Nephron progenitor cell (in vitro differentiated cells): ENCODE results near the gene PCDH9.
"Not testable (repeated sequence)": the region's sequence is repeated elsewhere in the genome, so short reads cannot be mapped to it uniquely, and the experiment has no call there.

Experiments
- DNase-seq: peaks from one replicate; pipeline ENCODE4 v3.0.0; 2021
- H3K27ac Mint-ChIP-seq: 2 replicates; pipeline ENCODE4 v1.8.0; 2021; ENCODE audit warnings: mild to moderate bottlenecking, moderate library complexity, mixed read lengths
- H3K27me3 Mint-ChIP-seq: 2 replicates; pipeline ENCODE4 v1.8.0; 2021; ENCODE audit warnings: mild to moderate bottlenecking, low read depth, mixed read lengths; ENCODE audit not compliant: poor library complexity
- H3K36me3 Mint-ChIP-seq: 2 replicates; pipeline ENCODE4 v1.8.0; 2021; ENCODE audit warnings: low read depth, mixed read lengths
- H3K4me1 Mint-ChIP-seq: 2 replicates; pipeline ENCODE4 v1.8.0; 2021; ENCODE audit warnings: mixed read lengths
- H3K4me3 Mint-ChIP-seq: 2 replicates; pipeline ENCODE4 v1.8.0; 2021; ENCODE audit warnings: mild to moderate bottlenecking, moderate library complexity, mixed read lengths
- H3K9me3 Mint-ChIP-seq: 2 replicates; pipeline ENCODE4 v1.8.0; 2021; ENCODE audit warnings: mild to moderate bottlenecking, moderate library complexity, mixed read lengths
- TF ChIP-seq, protein P1 (sequence below): fragments of 200-600 bp; sonication (generic); IDR thresholded peaks from 2 replicates; pipeline ENCODE4 v1.5.0; 2021; ENCODE audit warnings: antibody characterized with exemption

The PCDH9 gene

DNA sequence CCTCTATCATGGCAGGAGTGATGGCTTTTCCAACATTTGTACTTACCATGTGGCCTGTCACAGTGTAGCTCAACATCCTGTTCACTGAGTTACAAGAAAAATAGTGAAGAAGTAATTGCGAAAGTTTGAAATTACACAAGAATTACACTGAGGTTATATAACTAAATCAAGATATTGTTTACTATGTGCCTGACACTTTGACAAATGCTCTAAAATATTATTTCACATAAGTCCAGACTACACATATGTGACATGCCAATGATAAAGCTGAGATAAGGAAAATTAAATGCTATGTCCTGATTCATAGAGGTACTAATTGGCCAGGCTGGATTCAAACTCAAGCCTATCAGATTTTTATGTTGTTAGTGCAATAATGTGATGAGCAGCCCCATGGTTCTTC, 451.7 kb downstream of the PCDH9 start:
- DNase-seq, result no peak
- H3K36me3 Mint-ChIP-seq, result no peaks in the 10 kb centered on the region

GRCh38 chr13:66775196-66775595, 454.9 kb downstream of the PCDH9 start:
- Mint-ChIP-seq H3K27me3 (peaks cover 3% of the 10 kb centered on the region), H3K36me3 (no peaks in the 10 kb centered on the region), H3K4me1 (no peaks in the 10 kb centered on the region), H3K27ac (no peak overlapping the region), H3K4me3 (no peak overlapping the region), H3K9me3 (peaks cover 5% of the 10 kb centered on the region)
- DNase-seq, result no peak
- TF ChIP-seq, protein P1, sequence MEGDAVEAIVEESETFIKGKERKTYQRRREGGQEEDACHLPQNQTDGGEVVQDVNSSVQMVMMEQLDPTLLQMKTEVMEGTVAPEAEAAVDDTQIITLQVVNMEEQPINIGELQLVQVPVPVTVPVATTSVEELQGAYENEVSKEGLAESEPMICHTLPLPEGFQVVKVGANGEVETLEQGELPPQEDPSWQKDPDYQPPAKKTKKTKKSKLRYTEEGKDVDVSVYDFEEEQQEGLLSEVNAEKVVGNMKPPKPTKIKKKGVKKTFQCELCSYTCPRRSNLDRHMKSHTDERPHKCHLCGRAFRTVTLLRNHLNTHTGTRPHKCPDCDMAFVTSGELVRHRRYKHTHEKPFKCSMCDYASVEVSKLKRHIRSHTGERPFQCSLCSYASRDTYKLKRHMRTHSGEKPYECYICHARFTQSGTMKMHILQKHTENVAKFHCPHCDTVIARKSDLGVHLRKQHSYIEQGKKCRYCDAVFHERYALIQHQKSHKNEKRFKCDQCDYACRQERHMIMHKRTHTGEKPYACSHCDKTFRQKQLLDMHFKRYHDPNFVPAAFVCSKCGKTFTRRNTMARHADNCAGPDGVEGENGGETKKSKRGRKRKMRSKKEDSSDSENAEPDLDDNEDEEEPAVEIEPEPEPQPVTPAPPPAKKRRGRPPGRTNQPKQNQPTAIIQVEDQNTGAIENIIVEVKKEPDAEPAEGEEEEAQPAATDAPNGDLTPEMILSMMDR, result no peak

More for the DNA sequence above, 451.7 kb downstream of the PCDH9 start:
- H3K27me3 Mint-ChIP-seq, result no peaks in the 10 kb centered on the region
- no peak overlapping the region for H3K27ac Mint-ChIP-seq
- peaks cover 5% of the 10 kb centered on the region for H3K9me3 Mint-ChIP-seq
- H3K4me1 Mint-ChIP-seq, result peaks cover 4% of the 10 kb centered on the region
- H3K4me3 Mint-ChIP-seq, result no peak overlapping the region
- TF ChIP-seq, protein P1, result no peak

- Mint-ChIP-seq H3K27me3 (peaks cover 3% of the 10 kb centered on the region), H3K4me1 (no peaks in the 10 kb centered on the region), H3K27ac (no peak overlapping the region), H3K36me3 (no peaks in the 10 kb centered on the region), H3K4me3 (no peak overlapping the region), H3K9me3 (peaks cover 5% of the 10 kb centered on the region)
- no peak for DNase-seq
- TF ChIP-seq, protein P1, result no peak
Observed at GRCh38 chr13:66774046-66774445, 456.1 kb downstream of the PCDH9 start.

DNA sequence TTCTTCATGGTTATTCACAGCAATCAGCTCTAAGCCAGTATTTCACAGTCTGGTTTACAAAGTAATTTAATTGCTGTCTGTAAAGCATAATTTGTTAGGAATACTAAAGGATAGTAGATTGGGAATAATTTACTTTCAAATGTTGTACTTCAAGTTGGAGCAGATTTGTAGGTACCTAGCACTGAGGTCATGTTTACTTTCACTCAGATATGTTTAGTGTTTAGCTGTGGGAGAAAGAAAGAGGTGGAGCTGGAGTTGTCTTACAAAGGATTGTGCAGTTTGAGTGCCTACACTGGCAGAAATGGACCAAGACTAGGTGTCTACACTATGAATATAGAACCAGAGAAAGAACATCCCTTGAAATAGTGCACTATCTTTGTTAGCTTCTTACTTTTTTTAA, 464.6 kb downstream of the PCDH9 start:
- peaks cover 12% of the 10 kb centered on the region for H3K36me3 Mint-ChIP-seq
- no peaks in the 10 kb centered on the region for H3K4me1 Mint-ChIP-seq
- DNase-seq, result no peak
- peaks cover 18% of the 10 kb centered on the region for H3K9me3 Mint-ChIP-seq
- TF ChIP-seq, protein P1, result no peak
- H3K27ac Mint-ChIP-seq, result no peak overlapping the region
- H3K27me3 Mint-ChIP-seq, result no peaks in the 10 kb centered on the region
- H3K4me3 Mint-ChIP-seq, result no peak overlapping the region

DNA sequence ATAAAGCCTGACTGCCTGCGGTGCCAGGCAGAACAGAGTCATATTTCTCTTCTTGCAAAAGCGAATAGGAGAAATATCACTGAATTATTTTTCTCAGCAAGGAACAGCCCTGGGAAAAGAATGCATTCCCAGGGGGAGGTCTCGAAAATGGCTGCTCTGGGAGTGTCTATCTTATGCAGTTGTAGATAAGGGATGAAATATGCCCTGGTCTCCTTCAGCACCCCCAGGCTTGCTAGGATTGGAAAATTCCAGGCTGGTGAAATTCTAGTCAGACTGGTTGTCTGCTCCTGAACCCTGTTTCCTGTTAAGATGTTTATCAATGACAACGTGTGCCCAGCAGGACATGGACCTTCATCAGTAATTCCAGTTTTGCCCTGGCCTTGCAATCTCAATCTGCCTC, 469.5 kb downstream of the PCDH9 start:
- Mint-ChIP-seq H3K9me3 (peaks cover 38% of the 10 kb centered on the region), H3K36me3 (peaks cover 17% of the 10 kb centered on the region)
- not testable (repeated sequence) for H3K27me3 Mint-ChIP-seq, H3K4me3 Mint-ChIP-seq, H3K27ac Mint-ChIP-seq, H3K4me1 Mint-ChIP-seq, DNase-seq

GRCh38 chr13:66759919-66760318, 470.2 kb downstream of the PCDH9 start:
- Mint-ChIP-seq H3K4me3 (no peak overlapping the region), H3K36me3 (peaks cover 17% of the 10 kb centered on the region), H3K27ac (no peak overlapping the region), H3K27me3 (no peaks in the 10 kb centered on the region), H3K9me3 (peaks cover 38% of the 10 kb centered on the region), H3K4me1 (no peaks in the 10 kb centered on the region)
- no peak for DNase-seq
- TF ChIP-seq, protein P1, result no peak
